ENCODE results near the gene ASPN.

GRCh38 chr9:92488681-92489550 is 6.6 kb upstream of the ASPN start:
- TF ChIP-seq PBX3 (IDR thresholded peaks at IDR 0.05; ENCODE audit: insufficient replicate concordance, low read depth, low read length) (no peak), NFYB (IDR thresholded peaks at IDR 0.05; ENCODE audit: insufficient read depth, low read depth, low read length) (no peak), CREB1 (IDR thresholded peaks at IDR 0.05; ENCODE audit: low read depth) (no peak), USF1 (IDR thresholded peaks at IDR 0.05; ENCODE audit: borderline replicate concordance, extremely low read length, insufficient read depth, low read depth, low read length) (no peak), RAD51 (IDR thresholded peaks at IDR 0.05) (no peak), MYC (IDR thresholded peaks at IDR 0.05; ENCODE audit: insufficient read depth, insufficient read length, insufficient replicate concordance, low read length, severe bottlenecking) (no peak), CTCF (IDR thresholded peaks at IDR 0.05 in 2 of 3, conservative IDR thresholded peaks at IDR 0.05 in 1 of 3; ENCODE audit: control insufficient read depth in 2 of 3, extremely low read depth in 1 of 3, insufficient read depth in 1 of 3, low read depth in 3 of 3, low read length in 3 of 3) (no peak), ESRRA (IDR thresholded peaks at IDR 0.05; ENCODE audit: low read length) (no peak), CBFB (IDR thresholded peaks at IDR 0.05; ENCODE audit: low read depth) (no peak), MXI1 (IDR thresholded peaks at IDR 0.05; ENCODE audit: low read depth, low read length) (no peak), CEBPB (IDR thresholded peaks at IDR 0.05; ENCODE audit: borderline replicate concordance in 1 of 2, low read depth in 2 of 2, low read length in 2 of 2) (no peak), ZBTB4 (CRISPR knock-in tag; IDR thresholded peaks at IDR 0.05) (no peak), BACH1 (IDR thresholded peaks at IDR 0.05; ENCODE audit: borderline replicate concordance) (no peak), EZH2 (IDR thresholded peaks at IDR 0.05; ENCODE audit: borderline replicate concordance, control insufficient read depth, low read depth, low read length) (no peak)

Measured in GM12878 (cell line).